ENCODE data around the gene SPNS2.

Gene SPNS2

GRCh38 chr17:4539025-4539424, 40.3 kb downstream of the SPNS2 start:
- DNase-seq, result no peak

- DNase-seq, result no peak
Observed at GRCh38 chr17:4539576-4540223, 41.0 kb downstream of the SPNS2 start.

GRCh38 chr17:4540224-4540651, 41.6 kb downstream of the SPNS2 start:
- DNase-seq, result no peak

- DNase-seq, result no peak
Observed at GRCh38 chr17:4540687-4541327, 42.1 kb downstream of the SPNS2 start.

- no peak for DNase-seq
Observed at GRCh38 chr17:4541328-4542002, 42.8 kb downstream of the SPNS2 start.

- DNase-seq, result no peak
Observed at GRCh38 chr17:4542003-4542725, 43.5 kb downstream of the SPNS2 start.

GRCh38 chr17:4542726-4543191, 44.1 kb downstream of the SPNS2 start:
- DNase-seq, result no peak

- no peak for DNase-seq
Observed at GRCh38 chr17:4543557-4544026, 44.9 kb downstream of the SPNS2 start.

- DNase-seq, result no peak
Observed at GRCh38 chr17:4544135-4544950, 45.7 kb downstream of the SPNS2 start.

GRCh38 chr17:4544951-4545216, 46.2 kb downstream of the SPNS2 start:
- DNase-seq, result no peak

- no peak for DNase-seq
Observed at GRCh38 chr17:4545217-4545951, 46.7 kb downstream of the SPNS2 start.

- DNase-seq, result no peak
Observed at GRCh38 chr17:4547118-4547906, 48.6 kb downstream of the SPNS2 start.

GRCh38 chr17:4548061-4548461, 49.4 kb downstream of the SPNS2 start:
- no peak for DNase-seq

- no peak for DNase-seq
Observed at GRCh38 chr17:4548721-4549531, 50.2 kb downstream of the SPNS2 start.

- DNase-seq, result no peak
Observed at GRCh38 chr17:4549781-4550533, 51.3 kb downstream of the SPNS2 start.

- DNase-seq, result no peak
Observed at GRCh38 chr17:4550534-4551039, 51.9 kb downstream of the SPNS2 start.

GRCh38 chr17:4551141-4551540, 52.5 kb downstream of the SPNS2 start:
- DNase-seq, result no peak

- DNase-seq, result no peak
Observed at GRCh38 chr17:4551796-4552525, 53.3 kb downstream of the SPNS2 start.

All from NCI-H345 (cell line).